Esophagus muscularis mucosa (tissue), 4 donors: Measurements from ENCODE around the gene ENTREP1. TPM values are rescaled to one million over a fixed set of nuclear protein-coding genes. Genes with fewer than 3 reads are reported as not detected.
A peak's percentile ranks its signal among the peaks of the same experiment; 100 is the strongest.

ENCODE experiments used
- DNase-seq: peaks from one replicate; pipeline ENCODE4 v3.0.0-alpha.2; 2017; ENCODE audit errors: extremely low spot score
- H3K27ac ChIP-seq, 4 donors: fragments of 200-600 bp; sonication (generic); replicated peaks in 1 of 4; 1 replicate in 3 of 4; 2 replicates in 1 of 4; pipeline ENCODE4 v1.5.1; 2016 to 2019; ENCODE audit warnings: mild to moderate bottlenecking in 1 of 4
- H3K27me3 ChIP-seq, 4 donors: fragments of 200-600 bp; sonication (generic); one replicate each; pipeline versions ENCODE4 v1.5.1 to v1.6.0; 2016 to 2019
- H3K36me3 ChIP-seq, 4 donors: fragments of 200-600 bp; sonication (generic); one replicate each; pipeline ENCODE4 v1.5.1; 2016 to 2019
- H3K4me1 ChIP-seq, 4 donors: fragments of 200-600 bp; sonication (generic); one replicate each; pipeline ENCODE4 v1.5.1; 2016 to 2019
- H3K4me3 ChIP-seq, 4 donors: fragments of 200-600 bp; sonication (generic); 1 replicate in 2 of 4; 2 replicates in 2 of 4; pipeline ENCODE4 v1.5.1; 2016 to 2019; ENCODE audit warnings: mild to moderate bottlenecking in 4 of 4, moderate library complexity in 1 of 4
- H3K9me3 ChIP-seq, 4 donors: fragments of 200-600 bp; sonication (generic); 1 replicate in 3 of 4; 2 replicates in 1 of 4; pipeline ENCODE4 v1.5.1; 2016 to 2019
- CTCF ChIP-seq, 3 experiments: fragments of 200-600 bp in 2 of 3; fragments of 450-650 bp in 1 of 3; sonication (generic) in 2 of 3; IDR thresholded peaks; one replicate each; pipeline ENCODE4 v1.5.1; 2017 to 2019; ENCODE audit warnings: antibody characterized with exemption in 3 of 3, mild to moderate bottlenecking in 2 of 3, moderate library complexity in 1 of 3
- EP300 ChIP-seq: sonication (generic); formaldehyde crosslinking; IDR thresholded peaks from one replicate; pipeline ENCODE4 v1.6.1; 2017; ENCODE audit warnings: antibody characterized with exemption
- POLR2A ChIP-seq: fragments of 450-650 bp; IDR thresholded peaks from one replicate; pipeline ENCODE4 v1.6.1; 2017; ENCODE audit warnings: antibody characterized with exemption, moderate library complexity, mild to moderate bottlenecking, low read depth
- POLR2AphosphoS5 ChIP-seq, 2 donors: sonication (generic); formaldehyde crosslinking; IDR thresholded peaks; one replicate each; pipeline ENCODE4 v1.6.1; 2017; ENCODE audit warnings: antibody characterized with exemption in 2 of 2
- WGBS: methylation state at CpG from one replicate; pipeline ENCODE4 v1.1.5; 2018; 5-methylcytosine and 5-hydroxymethylcytosine counted together
- intact Hi-C: fragments of 100-400 bp; cut with DNase I; formaldehyde crosslinking; loops from one replicate; pipeline ENCODE4 v1.15.1; 2023
- total RNA-seq, 4 donors: library from RNA; depleted of rRNA; stranded (reverse); fragments of >200 nt; gene quantifications; one replicate each; pipeline versions ENCODE4 v1.1.0 to v1.2.1, GENCODE V29; 2016

Gene ENTREP1
- total RNA-seq, 4 donors from 2014 or later, result 16.2 to 30.2 (median 20.4) TPM

GRCh38 chr9:69386651-69387050 lies 61.6 kb downstream of the ENTREP1 start:
- 90% methylated on average over 1 of the region's 4 CpGs for WGBS
- intact Hi-C loops, result loop anchor here (10.0 kb wide), 1 partner anchor 162 kb away; no protein-coding TSS in a partner anchor
- TF ChIP-seq POLR2AphosphoS5 (IDR thresholded peaks at IDR 0.05) (no peak), CTCF (IDR thresholded peaks at IDR 0.05) (no peak), POLR2A (no peak), EP300 (no peak)
- H3K4me1 ChIP-seq, result peaks cover 12 to 18% (median 15%) of the 10 kb centered on the region in 4 donors
- no peaks in the 10 kb centered on the region for H3K9me3 ChIP-seq
- H3K36me3 ChIP-seq, result peaks cover 0 to 48% (median 30%) of the 10 kb centered on the region in 4 donors
- no peaks in the 10 kb centered on the region for H3K27me3 ChIP-seq
- no peak overlapping the region for H3K27ac ChIP-seq
- DNase-seq, result peak; percentile 66
- H3K4me3 ChIP-seq, result no peak overlapping the region

GRCh38 chr9:69388596-69388995 lies 63.6 kb downstream of the ENTREP1 start:
- Histone ChIP-seq H3K4me1 (peaks cover 25 to 29% (median 26%) of the 10 kb centered on the region in 4 donors), H3K27ac (no peak overlapping the region), H3K36me3 (peaks cover 0 to 45% (median 27%) of the 10 kb centered on the region in 4 donors), H3K27me3 (no peaks in the 10 kb centered on the region), H3K4me3 (no peak overlapping the region), H3K9me3 (no peaks in the 10 kb centered on the region)
- no peak for TF ChIP-seq POLR2A
- TF ChIP-seq EP300, result no peak
- TF ChIP-seq CTCF (IDR thresholded peaks at IDR 0.05), result no peak
- TF ChIP-seq POLR2AphosphoS5 (IDR thresholded peaks at IDR 0.05), result no peak
- peak; percentile 19 for DNase-seq
- intact Hi-C loops, result loop anchor here (10.0 kb wide), 1 partner anchor 164 kb away; no protein-coding TSS in a partner anchor
- WGBS, result 86% methylated on average over 3 of the region's 3 CpGs

GRCh38 chr9:69389437-69389995 lies 64.5 kb downstream of the ENTREP1 start:
- TF ChIP-seq EP300, result no peak
- TF ChIP-seq POLR2A, result no peak
- TF ChIP-seq POLR2AphosphoS5 (IDR thresholded peaks at IDR 0.05), result no peak
- TF ChIP-seq CTCF (IDR thresholded peaks at IDR 0.05), result no peak
- Histone ChIP-seq H3K4me1 (peaks cover 25 to 30% (median 27%) of the 10 kb centered on the region in 4 donors), H3K36me3 (peaks cover 0 to 41% (median 21%) of the 10 kb centered on the region in 4 donors), H3K27ac (no peak overlapping the region), H3K4me3 (no peak overlapping the region), H3K27me3 (no peaks in the 10 kb centered on the region), H3K9me3 (no peaks in the 10 kb centered on the region)
- WGBS, result 87% methylated on average over 4 of the region's 4 CpGs
- peak; percentile 86 for DNase-seq
- intact Hi-C loops, result loop anchor here (10.0 kb wide), 1 partner anchor 165 kb away; no protein-coding TSS in a partner anchor

GRCh38 chr9:69391487-69391886 lies 66.5 kb downstream of the ENTREP1 start:
- intact Hi-C loops, result loop anchor here (5.0 kb wide), 1 partner anchor 64 kb away; the partner anchor contains the start of gene ENTREP1
- 95% methylated on average over 6 of the region's 11 CpGs for WGBS

More at GRCh38 chr9:69391487-69391886, 66.5 kb downstream of the ENTREP1 start:
- peak; percentile 53 for DNase-seq
- TF ChIP-seq EP300 (no peak), CTCF (IDR thresholded peaks at IDR 0.05) (no peak), POLR2AphosphoS5 (IDR thresholded peaks at IDR 0.05) (no peak), POLR2A (no peak)
- peaks cover 0 to 29% (median 15%) of the 10 kb centered on the region in 4 donors for H3K36me3 ChIP-seq
- H3K9me3 ChIP-seq, result no peaks in the 10 kb centered on the region
- H3K27ac ChIP-seq, result peak overlapping the region; percentile 56 to 74 (median 72)
- no peaks in the 10 kb centered on the region for H3K27me3 ChIP-seq
- peaks cover 25 to 30% (median 27%) of the 10 kb centered on the region in 4 donors for H3K4me1 ChIP-seq
- H3K4me3 ChIP-seq, result no peak overlapping the region
